Astrocyte (in vitro differentiated cells and primary cell): ENCODE data around the gene LYL1. TPM values are rescaled to one million over a fixed set of nuclear protein-coding genes. Genes with fewer than 3 reads are reported as not detected.

Source experiments
- DNase-seq: peaks from one replicate; pipeline ENCODE4 v3.0.0-alpha.2; 2010; ENCODE audit warnings: low read depth
- FAIRE-seq: peaks from 2 replicates; lab custom pipeline; 2011; peaks lifted over from hg19 to GRCh38; lab: Jason Lieb, UNC
- H2AFZ ChIP-seq: 2 replicates; pipeline ENCODE4 v1.6.0; 2012; ENCODE audit warnings: low read depth, low read length, inconsistent platforms
- H3K27ac ChIP-seq: 2 replicates; pipeline ENCODE4 v1.5.1; 2011; ENCODE audit warnings: low read depth, low read length, inconsistent platforms
- H3K27me3 ChIP-seq: 2 replicates; pipeline ENCODE4 v1.6.0; 2011; ENCODE audit warnings: low read length, inconsistent platforms; ENCODE audit not compliant: insufficient read depth
- H3K36me3 ChIP-seq: 2 replicates; pipeline ENCODE4 v1.5.1; 2011; ENCODE audit warnings: low read length, inconsistent platforms; ENCODE audit not compliant: insufficient read depth
- H3K4me1 ChIP-seq: 2 replicates; pipeline ENCODE4 v1.5.1; 2011; ENCODE audit warnings: low read length, inconsistent platforms; ENCODE audit not compliant: insufficient read depth
- H3K4me2 ChIP-seq: 2 replicates; pipeline ENCODE4 v1.6.0; 2012; ENCODE audit warnings: low read length, inconsistent platforms
- H3K4me3 ChIP-seq: 2 replicates; pipeline ENCODE4 v1.5.1; 2011; ENCODE audit warnings: low read depth, mild to moderate bottlenecking, low read length, inconsistent platforms; ENCODE audit not compliant: insufficient read depth
- H3K79me2 ChIP-seq: 2 replicates; pipeline ENCODE4 v1.6.0; 2012; ENCODE audit warnings: mild to moderate bottlenecking, low read length, inconsistent platforms; ENCODE audit not compliant: insufficient read depth
- H3K9ac ChIP-seq: 2 replicates; pipeline ENCODE4 v1.6.0; 2012; ENCODE audit warnings: mild to moderate bottlenecking, low read length, inconsistent platforms
- H3K9me3 ChIP-seq: 2 replicates; pipeline ENCODE4 v1.5.1; 2012; ENCODE audit warnings: low read depth, mild to moderate bottlenecking, low read length, inconsistent platforms; ENCODE audit not compliant: insufficient read depth
- H4K20me1 ChIP-seq: 2 replicates; pipeline ENCODE4 v1.6.0; 2012; ENCODE audit warnings: low read length, inconsistent platforms; ENCODE audit not compliant: insufficient read depth
- H3K27ac Mint-ChIP-seq: one replicate; pipeline ENCODE4 v1.8.0; 2021; ENCODE audit warnings: mild to moderate bottlenecking, mixed read lengths; ENCODE audit not compliant: unreplicated experiment
- H3K27me3 Mint-ChIP-seq: one replicate; pipeline ENCODE4 v1.8.0; 2021; ENCODE audit warnings: low read depth, mixed read lengths; ENCODE audit not compliant: unreplicated experiment
- H3K36me3 Mint-ChIP-seq: one replicate; pipeline ENCODE4 v1.8.0; 2021; ENCODE audit warnings: low read depth, mixed read lengths; ENCODE audit not compliant: unreplicated experiment
- H3K4me1 Mint-ChIP-seq: one replicate; pipeline ENCODE4 v1.8.0; 2021; ENCODE audit warnings: low read depth, mixed read lengths; ENCODE audit not compliant: unreplicated experiment
- H3K4me3 Mint-ChIP-seq: one replicate; pipeline ENCODE4 v1.8.0; 2021; ENCODE audit warnings: mild to moderate bottlenecking, moderate library complexity, mixed read lengths; ENCODE audit not compliant: unreplicated experiment
- H3K9me3 Mint-ChIP-seq: one replicate; pipeline ENCODE4 v1.8.0; 2021; ENCODE audit warnings: mild to moderate bottlenecking, mixed read lengths; ENCODE audit not compliant: unreplicated experiment
- CTCF ChIP-seq: IDR thresholded peaks from 2 replicates; pipeline ENCODE4 v1.5.1; 2011; ENCODE audit warnings: low read depth, mild to moderate bottlenecking, inconsistent platforms, low read length, moderate library complexity; ENCODE audit not compliant: insufficient read depth
- EZH2 ChIP-seq: IDR thresholded peaks from 2 replicates; pipeline ENCODE4 v1.6.1; 2012; ENCODE audit warnings: mild to moderate bottlenecking, low read length, inconsistent platforms; ENCODE audit not compliant: insufficient read depth
- total RNA-seq: library from RNA; stranded (reverse); gene quantifications from 2 replicates; pipeline ENCODE4 v1.2.1, GENCODE V29; 2021

The LYL1 gene
- total RNA-seq, 1 donor from 2014 or later = 0.27 TPM

GRCh38 chr19:13091400-13092157 is 11.1 kb downstream of the LYL1 start:
- Mint-ChIP-seq H3K27ac (peak overlapping the region; percentile 90), H3K9me3 (no peaks in the 10 kb centered on the region), H3K4me1 (peaks cover 21% of the 10 kb centered on the region), H3K36me3 (peaks cover 4% of the 10 kb centered on the region), H3K4me3 (peak overlapping the region; percentile 23), H3K27me3 (peaks cover 33% of the 10 kb centered on the region)
- DNase-seq (peak; percentile 96), FAIRE-seq (no peak)
- peaks cover 47% of the 10 kb centered on the region for H3K4me1 ChIP-seq
- H4K20me1 ChIP-seq = peaks cover 5% of the 10 kb centered on the region
- TF ChIP-seq CTCF (no peak), EZH2 (no peak)
- H3K79me2 ChIP-seq = peaks cover 7% of the 10 kb centered on the region
- H3K27ac ChIP-seq = peak overlapping the region; percentile 81
- H2AFZ ChIP-seq = no peak overlapping the region
- H3K4me2 ChIP-seq = peak overlapping the region; percentile 77
- H3K4me3 ChIP-seq = no peak overlapping the region
- H3K9me3 ChIP-seq = no peaks in the 10 kb centered on the region
- H3K36me3 ChIP-seq = peaks cover 2% of the 10 kb centered on the region
- peak overlapping the region; percentile 83 for H3K9ac ChIP-seq
- no peaks in the 10 kb centered on the region for H3K27me3 ChIP-seq

- Histone ChIP-seq H3K79me2 (peaks cover 10% of the 10 kb centered on the region), H3K4me1 (peaks cover 47% of the 10 kb centered on the region), H3K4me2 (peak overlapping the region; percentile 77), H3K27ac (peak overlapping the region; percentile 81), H3K36me3 (peaks cover 2% of the 10 kb centered on the region), H2AFZ (no peak overlapping the region), H3K9ac (peak overlapping the region; percentile 83), H3K9me3 (no peaks in the 10 kb centered on the region), H4K20me1 (peaks cover 14% of the 10 kb centered on the region), H3K4me3 (no peak overlapping the region), H3K27me3 (no peaks in the 10 kb centered on the region)
- DNase-seq = no peak
- Mint-ChIP-seq H3K9me3 (no peaks in the 10 kb centered on the region), H3K4me1 (peaks cover 23% of the 10 kb centered on the region), H3K4me3 (no peak overlapping the region), H3K27me3 (peaks cover 38% of the 10 kb centered on the region), H3K27ac (no peak overlapping the region), H3K36me3 (peaks cover 6% of the 10 kb centered on the region)
- TF ChIP-seq EZH2 = no peak
- FAIRE-seq = no peak
Measured at GRCh38 chr19:13090511-13091231, 12.0 kb downstream of the LYL1 start.

GRCh38 chr19:13089857-13090507 is 12.7 kb downstream of the LYL1 start:
- H2AFZ ChIP-seq = no peak overlapping the region
- Mint-ChIP-seq H3K4me3 (no peak overlapping the region), H3K9me3 (no peaks in the 10 kb centered on the region), H3K27ac (no peak overlapping the region), H3K4me1 (peaks cover 26% of the 10 kb centered on the region), H3K36me3 (peaks cover 10% of the 10 kb centered on the region), H3K27me3 (peaks cover 45% of the 10 kb centered on the region)
- H3K9ac ChIP-seq = peak overlapping the region; percentile 83
- H3K79me2 ChIP-seq = peaks cover 14% of the 10 kb centered on the region
- H3K27me3 ChIP-seq = no peaks in the 10 kb centered on the region
- DNase-seq (no peak), FAIRE-seq (no peak)
- no peak overlapping the region for H3K4me2 ChIP-seq
- TF ChIP-seq EZH2 = no peak
- H3K36me3 ChIP-seq = peaks cover 2% of the 10 kb centered on the region
- H3K9me3 ChIP-seq = no peaks in the 10 kb centered on the region
- H3K4me1 ChIP-seq = peaks cover 47% of the 10 kb centered on the region
- peak overlapping the region; percentile 45 for H3K27ac ChIP-seq
- H3K4me3 ChIP-seq = no peak overlapping the region
- H4K20me1 ChIP-seq = peaks cover 20% of the 10 kb centered on the region
